Measurements from ENCODE around the gene PNPLA6.

PNPLA6 gene

DNA sequence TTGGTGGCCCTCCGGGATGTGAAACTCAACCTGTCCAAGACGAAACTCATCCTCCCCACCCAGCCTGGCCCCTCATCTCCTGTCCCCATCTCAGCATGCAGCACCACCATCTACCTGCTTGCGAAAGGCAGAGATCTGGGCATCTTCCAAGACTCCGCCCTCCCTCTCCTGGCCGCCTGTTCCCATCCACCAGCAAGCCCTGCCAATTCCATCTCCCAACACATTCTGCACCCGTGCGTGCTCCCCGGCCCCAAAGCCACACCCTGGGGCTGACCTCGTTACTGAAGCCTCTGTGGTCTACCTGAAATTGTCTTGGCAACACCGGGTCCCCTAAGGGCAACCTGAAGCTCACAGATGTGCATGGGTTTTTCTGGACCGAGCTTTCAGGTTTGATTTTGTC lies 46.9 kb downstream of the PNPLA6 start:
- no peak overlapping the region for H3K4ac ChIP-seq (ENCODE audit: low read depth, low read length)
- H2AK5ac ChIP-seq (ENCODE audit: low read length), result no peak overlapping the region
- no peak overlapping the region for H2BK120ac ChIP-seq (ENCODE audit: low read depth, low read length)
- H3K4me3 ChIP-seq (ENCODE audit: low read length), result no peak overlapping the region
- H4K5ac ChIP-seq (ENCODE audit: low read length), result no peak overlapping the region
- no peak overlapping the region for H3K27ac ChIP-seq (ENCODE audit: low read depth, low read length)
- H3K9ac ChIP-seq (ENCODE audit: low read length), result no peak overlapping the region
- no peak overlapping the region for H2BK15ac ChIP-seq (replicated peaks; ENCODE audit: low read depth)
- no peak overlapping the region for H4K8ac ChIP-seq (ENCODE audit: low read depth, low read length)
- H3K56ac ChIP-seq (ENCODE audit: low read length), result no peak overlapping the region
- no peaks in the 10 kb centered on the region for H3K36me3 ChIP-seq (ENCODE audit: control insufficient read depth, insufficient read depth, low read length)
- H3K23ac ChIP-seq (ENCODE audit: low read length), result no peak overlapping the region
- H3K4me2 ChIP-seq (ENCODE audit: low read length), result no peak overlapping the region
- no CpG with 5 or more reads among the region's 11 CpGs for WGBS (ENCODE audit: extremely low coverage, insufficient coverage, low lambda C conversion rate)
- no peaks in the 10 kb centered on the region for H3K79me1 ChIP-seq (ENCODE audit: low read length)
- no peaks in the 10 kb centered on the region for H3K79me2 ChIP-seq (ENCODE audit: control insufficient read depth, insufficient read depth, low read length)
- no peak for DNase-seq
- H3K4me1 ChIP-seq (ENCODE audit: control insufficient read depth, low read depth, low read length), result no peaks in the 10 kb centered on the region
- no peaks in the 10 kb centered on the region for H3K27me3 ChIP-seq (ENCODE audit: insufficient read depth, low read length, poor library complexity)
- H2BK5ac ChIP-seq (ENCODE audit: low read length), result no peak overlapping the region
- H3K18ac ChIP-seq (ENCODE audit: low read length), result no peak overlapping the region

DNA sequence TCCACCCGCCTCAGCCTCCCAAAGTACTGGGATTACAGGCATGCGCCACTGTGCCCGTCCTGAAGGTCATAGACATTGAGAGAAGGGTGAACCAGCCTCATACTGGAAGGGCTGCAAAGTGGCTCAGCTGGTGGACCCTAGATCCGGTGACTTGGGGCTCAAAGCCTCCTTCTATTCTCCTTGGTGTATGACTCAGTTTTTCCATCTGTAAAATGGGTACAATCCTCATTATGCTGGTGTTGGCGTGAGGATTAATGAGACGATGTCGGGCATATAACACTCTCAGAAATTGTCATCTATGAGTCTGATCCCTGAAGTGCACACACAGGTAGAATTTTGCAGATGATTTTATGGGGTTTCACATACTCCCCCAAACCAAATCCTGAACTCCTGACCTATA lies 54.3 kb downstream of the PNPLA6 start:
- H4K5ac ChIP-seq (ENCODE audit: low read length), result no peak overlapping the region
- H3K56ac ChIP-seq (ENCODE audit: low read length), result no peak overlapping the region
- H2AK5ac ChIP-seq (ENCODE audit: low read length), result no peak overlapping the region
- no peak overlapping the region for H4K8ac ChIP-seq (ENCODE audit: low read depth, low read length)
- no peak overlapping the region for H3K4me3 ChIP-seq (ENCODE audit: low read length)
- no peak overlapping the region for H2BK5ac ChIP-seq (ENCODE audit: low read length)
- no peak overlapping the region for H3K27ac ChIP-seq (ENCODE audit: low read depth, low read length)
- no peaks in the 10 kb centered on the region for H3K79me2 ChIP-seq (ENCODE audit: control insufficient read depth, insufficient read depth, low read length)
- no peaks in the 10 kb centered on the region for H3K79me1 ChIP-seq (ENCODE audit: low read length)
- no peak overlapping the region for H3K23ac ChIP-seq (ENCODE audit: low read length)
- H3K4me2 ChIP-seq (ENCODE audit: low read length), result no peak overlapping the region
- H3K27me3 ChIP-seq (ENCODE audit: insufficient read depth, low read length, poor library complexity), result no peaks in the 10 kb centered on the region
- no peaks in the 10 kb centered on the region for H3K36me3 ChIP-seq (ENCODE audit: control insufficient read depth, insufficient read depth, low read length)
- no peak overlapping the region for H2BK120ac ChIP-seq (ENCODE audit: low read depth, low read length)
- WGBS (ENCODE audit: extremely low coverage, insufficient coverage, low lambda C conversion rate), result no CpG with 5 or more reads among the region's 7 CpGs
- no peak overlapping the region for H3K9ac ChIP-seq (ENCODE audit: low read length)
- DNase-seq, result no peak
- no peak overlapping the region for H3K4ac ChIP-seq (ENCODE audit: low read depth, low read length)
- H3K4me1 ChIP-seq (ENCODE audit: control insufficient read depth, low read depth, low read length), result no peaks in the 10 kb centered on the region
- H2BK15ac ChIP-seq (replicated peaks; ENCODE audit: low read depth), result no peak overlapping the region
- H3K18ac ChIP-seq (ENCODE audit: low read length), result no peak overlapping the region

DNA sequence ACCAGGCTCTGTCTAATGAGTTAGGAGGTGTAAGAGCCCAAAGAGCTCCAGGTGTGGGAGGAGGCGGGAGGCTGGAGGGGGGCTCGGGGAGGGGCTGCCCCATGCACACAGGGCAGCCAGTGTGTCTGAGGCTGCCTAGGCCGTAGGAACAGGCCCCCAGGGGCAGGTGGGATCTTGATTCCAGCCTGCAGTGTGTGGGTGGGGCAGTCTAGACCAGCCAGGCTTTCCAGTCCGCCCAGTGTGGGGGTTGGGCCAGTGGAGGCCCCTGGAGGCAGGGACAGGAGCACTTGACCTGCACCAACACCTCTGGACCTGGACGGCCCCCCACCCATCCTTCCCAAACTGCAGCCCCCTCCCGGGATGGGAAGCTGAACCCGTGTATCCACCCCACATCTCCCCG lies 54.7 kb downstream of the PNPLA6 start:
- no peak overlapping the region for H3K9ac ChIP-seq (ENCODE audit: low read length)
- no peak overlapping the region for H3K4me2 ChIP-seq (ENCODE audit: low read length)
- no peak overlapping the region for H2AK5ac ChIP-seq (ENCODE audit: low read length)
- no peaks in the 10 kb centered on the region for H3K4me1 ChIP-seq (ENCODE audit: control insufficient read depth, low read depth, low read length)
- H3K23ac ChIP-seq (ENCODE audit: low read length), result no peak overlapping the region
- H2BK5ac ChIP-seq (ENCODE audit: low read length), result no peak overlapping the region
- no peak overlapping the region for H3K4ac ChIP-seq (ENCODE audit: low read depth, low read length)
- H3K27me3 ChIP-seq (ENCODE audit: insufficient read depth, low read length, poor library complexity), result no peaks in the 10 kb centered on the region
- H3K79me2 ChIP-seq (ENCODE audit: control insufficient read depth, insufficient read depth, low read length), result no peaks in the 10 kb centered on the region
- H3K56ac ChIP-seq (ENCODE audit: low read length), result no peak overlapping the region
- no peak overlapping the region for H2BK120ac ChIP-seq (ENCODE audit: low read depth, low read length)
- H3K79me1 ChIP-seq (ENCODE audit: low read length), result no peaks in the 10 kb centered on the region
- no peak overlapping the region for H4K8ac ChIP-seq (ENCODE audit: low read depth, low read length)
- no peak overlapping the region for H4K5ac ChIP-seq (ENCODE audit: low read length)
- no peak overlapping the region for H3K4me3 ChIP-seq (ENCODE audit: low read length)
- DNase-seq, result no peak
- H2BK15ac ChIP-seq (replicated peaks; ENCODE audit: low read depth), result no peak overlapping the region
- no CpG with 5 or more reads among the region's 8 CpGs for WGBS (ENCODE audit: extremely low coverage, insufficient coverage, low lambda C conversion rate)
- no peaks in the 10 kb centered on the region for H3K36me3 ChIP-seq (ENCODE audit: control insufficient read depth, insufficient read depth, low read length)
- no peak overlapping the region for H3K27ac ChIP-seq (ENCODE audit: low read depth, low read length)
- no peak overlapping the region for H3K18ac ChIP-seq (ENCODE audit: low read length)

DNA sequence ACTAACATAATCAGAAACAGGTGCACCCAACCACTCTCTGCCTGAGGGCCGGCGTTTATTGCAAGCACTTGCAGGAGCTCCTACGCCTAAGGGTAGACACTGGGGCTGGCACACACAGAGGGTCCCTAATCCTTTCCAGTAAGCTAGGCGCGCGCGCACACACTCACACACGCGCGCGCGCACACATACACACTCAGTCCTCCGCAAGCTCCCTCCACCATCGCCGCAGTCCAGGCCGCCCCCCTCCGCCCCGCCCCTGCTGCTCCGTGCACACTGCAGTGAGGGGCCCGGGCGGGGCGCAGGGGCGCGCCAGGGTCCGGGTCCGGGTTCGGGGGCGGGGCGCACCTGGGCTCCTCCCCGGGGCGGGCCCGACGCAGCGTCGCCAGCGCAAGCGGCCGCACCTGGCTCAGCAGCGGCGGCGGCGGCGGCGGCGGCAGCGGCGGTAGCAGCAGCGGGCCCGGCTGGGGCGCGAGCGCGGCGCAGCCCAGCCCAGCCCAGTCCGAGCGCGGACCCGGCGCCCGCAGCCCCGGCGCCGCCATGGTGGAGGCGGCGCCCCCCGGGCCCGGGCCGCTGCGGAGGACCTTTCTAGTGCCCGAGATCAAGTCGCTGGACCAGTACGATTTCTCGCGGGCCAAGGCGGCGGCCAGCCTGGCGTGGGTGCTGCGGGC lies 60.1 kb downstream of the PNPLA6 start, which contains the start of gene CAMSAP3:
Gene CAMSAP3, plus strand, starts transcription at position 398 of the 668 bp plus-strand sequence. Its CDS starts 140 bp downstream, at position 538.
- peak within 1 kb of the TSS; percentile 86 for H3K18ac ChIP-seq (ENCODE audit: low read length)
- peak within 1 kb of the TSS; percentile 58 for H3K4me3 ChIP-seq (ENCODE audit: low read length)
- no peaks in the 10 kb centered on the region for H3K27me3 ChIP-seq (ENCODE audit: insufficient read depth, low read length, poor library complexity)
- H3K9ac ChIP-seq (ENCODE audit: low read length), result peak within 1 kb of the TSS; percentile 66
- H3K56ac ChIP-seq (ENCODE audit: low read length), result peak within 1 kb of the TSS; percentile 80
- no peak within 1 kb of the TSS for H2BK15ac ChIP-seq (replicated peaks; ENCODE audit: low read depth)
- no peaks in the 10 kb centered on the region for H3K79me1 ChIP-seq (ENCODE audit: low read length)
- no peak within 1 kb of the TSS for H3K23ac ChIP-seq (ENCODE audit: low read length)
- no peak within 1 kb of the TSS for H4K5ac ChIP-seq (ENCODE audit: low read length)
- H3K4me2 ChIP-seq (ENCODE audit: low read length), result peak within 1 kb of the TSS; percentile 66
- no peak within 1 kb of the TSS for H2BK5ac ChIP-seq (ENCODE audit: low read length)
- no CpG with 5 or more reads among the region's 78 CpGs for WGBS (ENCODE audit: extremely low coverage, insufficient coverage, low lambda C conversion rate)
- peak; percentile 63 for DNase-seq
- no peak within 1 kb of the TSS for H2AK5ac ChIP-seq (ENCODE audit: low read length)
- H4K8ac ChIP-seq (ENCODE audit: low read depth, low read length), result no peak within 1 kb of the TSS
- H3K27ac ChIP-seq (ENCODE audit: low read depth, low read length), result no peak within 1 kb of the TSS
- H3K4ac ChIP-seq (ENCODE audit: low read depth, low read length), result peak within 1 kb of the TSS; percentile 29
- H3K79me2 ChIP-seq (ENCODE audit: control insufficient read depth, insufficient read depth, low read length), result no peaks in the 10 kb centered on the region
- no peak within 1 kb of the TSS for H2BK120ac ChIP-seq (ENCODE audit: low read depth, low read length)
- no peaks in the 10 kb centered on the region for H3K4me1 ChIP-seq (ENCODE audit: control insufficient read depth, low read depth, low read length)
- no peaks in the 10 kb centered on the region for H3K36me3 ChIP-seq (ENCODE audit: control insufficient read depth, insufficient read depth, low read length)

DNA sequence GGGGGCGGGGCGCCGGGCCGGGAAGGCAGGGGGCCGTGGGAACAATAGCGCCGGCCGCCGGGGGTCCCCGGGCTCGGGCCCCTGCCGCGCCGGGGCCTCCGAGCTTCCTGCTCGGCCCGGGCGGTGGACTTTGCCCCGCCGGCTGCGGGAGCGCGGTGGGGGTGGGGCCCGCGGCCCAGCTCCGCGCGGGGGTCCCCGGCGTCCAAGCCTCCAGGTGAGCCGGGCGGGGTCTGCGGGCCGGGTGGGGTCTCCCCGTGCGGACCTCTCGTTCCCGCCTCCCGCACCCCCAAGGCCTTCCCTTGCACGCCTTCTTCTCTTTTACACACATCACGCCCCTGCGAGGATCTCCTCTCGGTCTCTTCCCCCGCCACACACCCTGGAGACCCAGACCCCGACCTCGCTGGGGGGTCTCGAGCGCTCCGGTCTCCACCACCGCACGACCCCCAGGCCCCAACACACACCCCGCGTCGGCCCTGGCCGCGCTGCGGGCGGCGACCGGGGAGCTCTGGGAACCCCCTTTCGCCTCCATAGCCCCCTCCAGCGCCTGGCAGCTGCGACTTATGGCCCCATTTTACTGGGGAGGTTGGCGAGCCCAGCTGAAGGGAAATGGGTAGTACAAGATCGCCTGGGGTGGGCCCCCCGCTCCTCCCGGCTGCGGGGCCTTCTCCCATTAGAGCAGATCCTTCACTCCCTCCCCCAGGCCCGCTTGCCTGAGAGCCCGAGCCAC lies 60.9 kb downstream of the PNPLA6 start:
- no peak overlapping the region for H2BK120ac ChIP-seq (ENCODE audit: low read depth, low read length)
- WGBS (ENCODE audit: extremely low coverage, insufficient coverage, low lambda C conversion rate), result no CpG with 5 or more reads among the region's 70 CpGs

More for the DNA sequence above, 60.9 kb downstream of the PNPLA6 start:
- H3K4ac ChIP-seq (ENCODE audit: low read depth, low read length), result peak overlapping the region; percentile 29
- no peaks in the 10 kb centered on the region for H3K79me2 ChIP-seq (ENCODE audit: control insufficient read depth, insufficient read depth, low read length)
- DNase-seq, result no peak
- no peak overlapping the region for H4K8ac ChIP-seq (ENCODE audit: low read depth, low read length)
- H3K79me1 ChIP-seq (ENCODE audit: low read length), result no peaks in the 10 kb centered on the region
- H3K36me3 ChIP-seq (ENCODE audit: control insufficient read depth, insufficient read depth, low read length), result no peaks in the 10 kb centered on the region
- peak overlapping the region; percentile 66 for H3K4me2 ChIP-seq (ENCODE audit: low read length)
- peak overlapping the region; percentile 66 for H3K9ac ChIP-seq (ENCODE audit: low read length)
- peak overlapping the region; percentile 80 for H3K56ac ChIP-seq (ENCODE audit: low read length)
- peak overlapping the region; percentile 39 for H3K4me3 ChIP-seq (ENCODE audit: low read length)
- H3K27me3 ChIP-seq (ENCODE audit: insufficient read depth, low read length, poor library complexity), result no peaks in the 10 kb centered on the region
- no peaks in the 10 kb centered on the region for H3K4me1 ChIP-seq (ENCODE audit: control insufficient read depth, low read depth, low read length)
- H3K23ac ChIP-seq (ENCODE audit: low read length), result no peak overlapping the region
- H2BK5ac ChIP-seq (ENCODE audit: low read length), result no peak overlapping the region
- no peak overlapping the region for H2BK15ac ChIP-seq (replicated peaks; ENCODE audit: low read depth)
- no peak overlapping the region for H2AK5ac ChIP-seq (ENCODE audit: low read length)
- H3K18ac ChIP-seq (ENCODE audit: low read length), result peak overlapping the region; percentile 86
- H3K27ac ChIP-seq (ENCODE audit: low read depth, low read length), result no peak overlapping the region
- no peak overlapping the region for H4K5ac ChIP-seq (ENCODE audit: low read length)

Data from mesendoderm (in vitro differentiated cells).